Measurements from ENCODE around the gene IQGAP1. TPM values are rescaled to one million over a fixed set of nuclear protein-coding genes. Genes with fewer than 3 reads are reported as not detected.

Gene IQGAP1
- total and polyA plus RNA-seq, 9 of the 15 experiments (the other 6 are each of a cell fraction or from before 2014, with no cell fraction given), result 37.6 to 143 (median 77.7) TPM

DNA sequence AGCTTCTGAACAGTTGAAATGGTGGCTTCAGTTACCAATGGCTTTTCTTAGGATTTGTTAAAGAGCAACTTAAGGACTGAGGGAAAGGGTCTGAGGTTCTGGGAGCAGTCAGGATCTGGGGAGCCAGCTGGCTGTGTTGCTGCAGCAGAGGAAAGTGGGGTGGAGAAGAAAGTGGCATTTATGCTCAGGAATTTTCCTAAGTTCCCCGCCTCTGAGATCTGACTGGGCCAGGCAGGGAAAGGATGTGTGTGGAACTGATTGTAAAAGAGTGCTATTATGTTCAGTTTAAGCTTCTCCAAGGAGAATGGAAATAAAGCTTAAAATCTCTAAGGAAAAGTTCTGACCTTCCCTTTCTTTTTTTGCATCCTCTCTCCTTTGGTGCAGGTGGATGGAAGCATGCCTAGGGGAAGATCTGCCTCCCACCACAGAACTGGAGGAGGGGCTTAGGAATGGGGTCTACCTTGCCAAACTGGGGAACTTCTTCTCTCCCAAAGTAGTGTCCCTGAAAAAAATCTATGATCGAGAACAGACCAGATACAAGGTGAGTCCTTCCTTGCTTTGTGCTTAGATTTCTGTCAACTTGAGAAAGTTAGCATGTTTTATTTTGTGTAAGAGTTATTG lies 37.8 kb downstream of the IQGAP1 start (continued):
- TF ChIP-seq ARID3A (IDR thresholded peaks at IDR 0.05; ENCODE audit: borderline replicate concordance, low read depth, low read length) (no peak), CBX8 (IDR thresholded peaks at IDR 0.05; ENCODE audit: borderline replicate concordance, extremely low read depth, low read depth, low read length, poor library complexity, severe bottlenecking) (no peak)

- BruUV-seq (replicated peaks), result no TSS peak
- ATAC-seq (no peak), DNase-seq (ENCODE audit: extremely low read depth in 1 of 4, low spot score in 3 of 4) (no peak), FAIRE-seq (no peak)
- intact Hi-C loops (cut with micrococcal nuclease) (no loop called here), in situ Hi-C loops (cut with MboI) (no loop called here)
- CTCF ChIA-PET (ENCODE audit: low intra/inter-chr PET ratio), result no interaction called here
- no peaks in the 10 kb centered on the region for H3K9me3 ChIP-seq (replicated peaks; ENCODE audit: control insufficient read depth, insufficient read depth, low read depth, low read length)
- no peaks in the 10 kb centered on the region for H4K20me1 ChIP-seq (replicated peaks; ENCODE audit: control insufficient read depth, insufficient read depth, low read length)
- no peak overlapping the region for H3K9ac ChIP-seq (ENCODE audit: insufficient read depth in 1 of 2, low read depth in 2 of 2, low read length in 2 of 2)
- 86% methylated on average over 5 of the region's 5 CpGs for WGBS (ENCODE audit: insufficient coverage, low coverage, missing lambda C conversion rate)
- H3K4me1 ChIP-seq (replicated peaks in 1 of 2; ENCODE audit: control insufficient read depth in 2 of 2, insufficient read depth in 2 of 2, low read length in 2 of 2), result no peaks in the 10 kb centered on the region; a peak in 1 of 5 replicates
- peaks cover 9% of the 10 kb centered on the region; the same call in 2 of the 3 replicates for H3K36me3 ChIP-seq (ENCODE audit: control insufficient read depth, insufficient read depth, low read length)
- no peak overlapping the region for H2AFZ ChIP-seq (ENCODE audit: low read depth, low read length)
- no peak overlapping the region for H3K27ac ChIP-seq (ENCODE audit: extremely low read depth, low read depth, low read length)
- POLR2A ChIA-PET, result no interaction called here
- peaks cover 2% of the 10 kb centered on the region; the same call in 1 of the 3 replicates for H3K79me2 ChIP-seq (ENCODE audit: control insufficient read depth, insufficient read depth, low read length)
- H3K9me1 ChIP-seq (ENCODE audit: control insufficient read depth, insufficient read depth, low read length), result no peaks in the 10 kb centered on the region
- no peak overlapping the region for H3K4me3 ChIP-seq
- no peaks in the 10 kb centered on the region for H3K27me3 ChIP-seq (ENCODE audit: control insufficient read depth in 2 of 2, insufficient read depth in 2 of 2, low read length in 2 of 2)
- H3K4me2 ChIP-seq (ENCODE audit: insufficient read depth, low read length), result no peak overlapping the region
- TF ChIP-seq NR0B1 (IDR thresholded peaks at IDR 0.05; ENCODE audit: partially characterized antibody) (no peak), SP1 (CRISPR knock-in tag; IDR thresholded peaks at IDR 0.05) (no peak), SAP30 (IDR thresholded peaks at IDR 0.05; ENCODE audit: borderline replicate concordance, insufficient read depth, low read depth, low read length, poor library complexity, severe bottlenecking) (no peak), RFX7 (CRISPR knock-in tag; IDR thresholded peaks at IDR 0.05) (no peak), CBX1 (IDR thresholded peaks at IDR 0.05; ENCODE audit: low read depth) (no peak), FOXP4 (CRISPR knock-in tag; IDR thresholded peaks at IDR 0.05; ENCODE audit: borderline replicate concordance) (no peak), FOS (IDR thresholded peaks at IDR 0.05; ENCODE audit: extremely low read depth, insufficient read length) (no peak), FIP1L1 (IDR thresholded peaks at IDR 0.05; ENCODE audit: low read depth, low read length, poor library complexity, severe bottlenecking) (no peak), WHSC1 (IDR thresholded peaks at IDR 0.05; ENCODE audit: low read length) (no peak)
- TF ChIP-seq, protein P1, sequence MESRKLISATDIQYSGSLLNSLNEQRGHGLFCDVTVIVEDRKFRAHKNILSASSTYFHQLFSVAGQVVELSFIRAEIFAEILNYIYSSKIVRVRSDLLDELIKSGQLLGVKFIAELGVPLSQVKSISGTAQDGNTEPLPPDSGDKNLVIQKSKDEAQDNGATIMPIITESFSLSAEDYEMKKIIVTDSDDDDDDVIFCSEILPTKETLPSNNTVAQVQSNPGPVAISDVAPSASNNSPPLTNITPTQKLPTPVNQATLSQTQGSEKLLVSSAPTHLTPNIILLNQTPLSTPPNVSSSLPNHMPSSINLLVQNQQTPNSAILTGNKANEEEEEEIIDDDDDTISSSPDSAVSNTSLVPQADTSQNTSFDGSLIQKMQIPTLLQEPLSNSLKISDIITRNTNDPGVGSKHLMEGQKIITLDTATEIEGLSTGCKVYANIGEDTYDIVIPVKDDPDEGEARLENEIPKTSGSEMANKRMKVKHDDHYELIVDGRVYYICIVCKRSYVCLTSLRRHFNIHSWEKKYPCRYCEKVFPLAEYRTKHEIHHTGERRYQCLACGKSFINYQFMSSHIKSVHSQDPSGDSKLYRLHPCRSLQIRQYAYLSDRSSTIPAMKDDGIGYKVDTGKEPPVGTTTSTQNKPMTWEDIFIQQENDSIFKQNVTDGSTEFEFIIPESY (CRISPR knock-in tag; IDR thresholded peaks at IDR 0.05), result no peak
These were observed 39.1 kb downstream of the IQGAP1 start for GRCh38 chr15:90427185-90427584.
